ENCODE measurements around the gene MMP25. TPM values are rescaled to one million over a fixed set of nuclear protein-coding genes. Genes with fewer than 3 reads are reported as not detected.

MMP25 gene, protein sequence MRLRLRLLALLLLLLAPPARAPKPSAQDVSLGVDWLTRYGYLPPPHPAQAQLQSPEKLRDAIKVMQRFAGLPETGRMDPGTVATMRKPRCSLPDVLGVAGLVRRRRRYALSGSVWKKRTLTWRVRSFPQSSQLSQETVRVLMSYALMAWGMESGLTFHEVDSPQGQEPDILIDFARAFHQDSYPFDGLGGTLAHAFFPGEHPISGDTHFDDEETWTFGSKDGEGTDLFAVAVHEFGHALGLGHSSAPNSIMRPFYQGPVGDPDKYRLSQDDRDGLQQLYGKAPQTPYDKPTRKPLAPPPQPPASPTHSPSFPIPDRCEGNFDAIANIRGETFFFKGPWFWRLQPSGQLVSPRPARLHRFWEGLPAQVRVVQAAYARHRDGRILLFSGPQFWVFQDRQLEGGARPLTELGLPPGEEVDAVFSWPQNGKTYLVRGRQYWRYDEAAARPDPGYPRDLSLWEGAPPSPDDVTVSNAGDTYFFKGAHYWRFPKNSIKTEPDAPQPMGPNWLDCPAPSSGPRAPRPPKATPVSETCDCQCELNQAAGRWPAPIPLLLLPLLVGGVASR
- under 0.01 TPM in 1 of 2 replicates, not detected in the other for total RNA-seq

DNA sequence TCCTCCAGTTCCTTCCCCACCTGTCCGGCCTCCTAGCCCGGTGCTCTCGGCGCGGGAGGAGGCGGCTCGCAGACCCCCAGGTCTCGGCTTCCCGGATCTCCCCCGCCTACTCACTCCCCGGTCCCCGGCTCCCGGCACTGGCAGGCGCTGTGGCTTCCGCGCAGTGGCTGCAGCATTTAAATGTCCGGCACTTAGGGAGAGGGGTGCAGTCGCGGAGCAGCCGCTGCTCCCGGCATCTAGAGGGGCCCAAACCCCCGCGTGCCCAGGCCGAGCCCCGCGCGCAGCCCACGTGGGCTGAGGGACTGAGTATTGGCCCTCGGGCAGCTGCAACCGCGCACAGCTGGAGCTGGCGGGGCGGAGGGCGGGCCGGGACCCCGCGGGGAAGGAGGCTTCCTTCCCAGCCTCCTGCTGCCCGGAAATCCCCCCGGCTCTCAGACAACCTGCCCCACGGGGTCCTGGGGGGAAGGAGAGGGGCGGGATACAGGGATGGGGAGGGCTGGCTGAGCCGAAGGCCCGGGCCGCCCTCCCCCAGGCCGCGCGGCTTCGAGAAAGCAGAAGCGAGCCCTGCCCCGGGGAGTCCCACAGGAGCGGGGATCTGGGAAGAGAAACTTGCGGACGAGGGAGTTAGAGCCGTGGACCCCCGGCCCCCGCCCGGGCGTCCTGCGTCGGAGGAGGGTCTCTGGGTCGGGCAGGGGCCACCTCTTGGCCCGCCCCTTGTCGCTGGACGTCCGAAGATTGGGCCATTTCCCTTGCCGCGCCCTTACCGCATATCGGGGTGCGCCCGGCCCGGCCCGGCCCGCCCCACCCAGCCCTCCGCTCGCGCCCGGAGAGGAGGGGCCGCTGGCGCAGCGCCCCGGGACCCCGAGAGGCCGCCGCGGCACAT is at the start of gene MMP25:
TSS of gene MMP25 (plus strand) at position 804 of the 883 bp plus-strand sequence. CDS start 357 bp downstream, outside the sequence.
- Histone ChIP-seq H3K79me2 (ENCODE audit: insufficient read depth, low read length) (no peaks in the 10 kb centered on the region), H3K9me3 (ENCODE audit: low read depth, low read length) (no peaks in the 10 kb centered on the region), H3K27ac (ENCODE audit: low read depth, low read length) (no peak within 1 kb of the TSS), H3K27me3 (ENCODE audit: insufficient read depth, low read length) (peaks cover 67% of the 10 kb centered on the region), H3K4me2 (ENCODE audit: insufficient read depth, low read length) (peak within 1 kb of the TSS; percentile 71), H3K4me1 (ENCODE audit: insufficient read depth, low read length) (no peaks in the 10 kb centered on the region), H2AFZ (ENCODE audit: low read length) (no peak within 1 kb of the TSS), H3K4me3 (ENCODE audit: insufficient read depth, low read length) (peak within 1 kb of the TSS; percentile 51), H3K36me3 (ENCODE audit: insufficient read depth, low read length) (no peaks in the 10 kb centered on the region), H4K20me1 (ENCODE audit: insufficient read depth, low read length) (no peaks in the 10 kb centered on the region)
- TF ChIP-seq, protein P1, sequence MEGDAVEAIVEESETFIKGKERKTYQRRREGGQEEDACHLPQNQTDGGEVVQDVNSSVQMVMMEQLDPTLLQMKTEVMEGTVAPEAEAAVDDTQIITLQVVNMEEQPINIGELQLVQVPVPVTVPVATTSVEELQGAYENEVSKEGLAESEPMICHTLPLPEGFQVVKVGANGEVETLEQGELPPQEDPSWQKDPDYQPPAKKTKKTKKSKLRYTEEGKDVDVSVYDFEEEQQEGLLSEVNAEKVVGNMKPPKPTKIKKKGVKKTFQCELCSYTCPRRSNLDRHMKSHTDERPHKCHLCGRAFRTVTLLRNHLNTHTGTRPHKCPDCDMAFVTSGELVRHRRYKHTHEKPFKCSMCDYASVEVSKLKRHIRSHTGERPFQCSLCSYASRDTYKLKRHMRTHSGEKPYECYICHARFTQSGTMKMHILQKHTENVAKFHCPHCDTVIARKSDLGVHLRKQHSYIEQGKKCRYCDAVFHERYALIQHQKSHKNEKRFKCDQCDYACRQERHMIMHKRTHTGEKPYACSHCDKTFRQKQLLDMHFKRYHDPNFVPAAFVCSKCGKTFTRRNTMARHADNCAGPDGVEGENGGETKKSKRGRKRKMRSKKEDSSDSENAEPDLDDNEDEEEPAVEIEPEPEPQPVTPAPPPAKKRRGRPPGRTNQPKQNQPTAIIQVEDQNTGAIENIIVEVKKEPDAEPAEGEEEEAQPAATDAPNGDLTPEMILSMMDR (IDR thresholded peaks at IDR 0.05; ENCODE audit: extremely low read depth, low read depth, low read length), result no peak
- DNase-seq (ENCODE audit: insufficient read length, low spot score, missing footprints), result peak; percentile 87

DNA sequence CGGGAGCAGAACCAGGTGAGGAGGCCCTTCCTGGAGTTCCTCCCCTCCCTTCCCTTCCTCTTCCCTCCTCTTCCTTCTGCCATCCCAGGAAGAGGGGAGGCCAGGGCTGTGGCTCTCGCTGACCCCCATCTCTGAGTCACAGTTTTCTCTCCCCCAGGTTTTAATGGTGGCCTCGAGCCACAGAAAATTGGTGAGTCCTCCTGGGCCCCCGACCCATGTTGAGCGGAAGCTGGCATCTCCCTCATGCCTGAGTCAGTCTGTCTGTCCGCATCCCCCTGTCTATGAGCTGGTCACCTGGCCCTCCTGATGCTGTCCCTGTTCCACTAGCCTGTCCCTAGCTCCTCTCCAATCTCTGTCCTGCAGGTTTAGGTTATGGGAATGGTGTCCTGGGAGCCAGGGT is 46.4 kb upstream of the MMP25 start:
- no peak overlapping the region for H2AFZ ChIP-seq (ENCODE audit: low read length)
- no peaks in the 10 kb centered on the region for H3K79me2 ChIP-seq (ENCODE audit: insufficient read depth, low read length)
- no peaks in the 10 kb centered on the region for H3K4me1 ChIP-seq (ENCODE audit: insufficient read depth, low read length)
- no peaks in the 10 kb centered on the region for H3K36me3 ChIP-seq (ENCODE audit: insufficient read depth, low read length)
- no peak overlapping the region for H3K27ac ChIP-seq (ENCODE audit: low read depth, low read length)
- H3K4me2 ChIP-seq (ENCODE audit: insufficient read depth, low read length), result no peak overlapping the region
- no peaks in the 10 kb centered on the region for H3K9me3 ChIP-seq (ENCODE audit: low read depth, low read length)
- peaks cover 30% of the 10 kb centered on the region for H3K27me3 ChIP-seq (ENCODE audit: insufficient read depth, low read length)
- TF ChIP-seq, protein P1 (IDR thresholded peaks at IDR 0.05; ENCODE audit: extremely low read depth, low read depth, low read length), result no peak
- H3K4me3 ChIP-seq (ENCODE audit: insufficient read depth, low read length), result no peak overlapping the region
- no peaks in the 10 kb centered on the region for H4K20me1 ChIP-seq (ENCODE audit: insufficient read depth, low read length)
- DNase-seq (ENCODE audit: insufficient read length, low spot score, missing footprints), result peak; percentile 86

DNA sequence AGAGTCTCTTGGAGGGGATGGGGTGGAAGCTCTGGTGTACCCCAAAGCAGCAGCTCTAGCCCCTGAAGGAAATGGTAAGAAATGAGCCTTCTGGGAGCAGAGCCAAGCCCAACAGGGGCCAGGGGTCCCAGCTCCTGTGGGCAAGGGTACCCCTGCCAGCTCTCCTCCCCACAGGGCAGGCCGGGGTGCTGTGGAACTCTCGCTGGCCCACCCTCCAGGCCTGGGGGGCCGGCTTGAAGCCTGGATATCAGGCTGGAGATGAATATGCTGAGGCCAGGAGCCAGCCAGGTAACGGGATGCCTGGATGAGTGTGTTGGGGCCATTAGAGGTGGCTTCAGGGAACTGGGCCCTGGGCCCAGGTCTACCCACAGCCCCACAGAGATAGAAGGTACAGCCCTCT is 45.8 kb upstream of the MMP25 start:
- H2AFZ ChIP-seq (ENCODE audit: low read length), result no peak overlapping the region

More for the DNA sequence above, 45.8 kb upstream of the MMP25 start:
- H3K4me2 ChIP-seq (ENCODE audit: insufficient read depth, low read length), result no peak overlapping the region
- no peak overlapping the region for H3K27ac ChIP-seq (ENCODE audit: low read depth, low read length)
- H3K79me2 ChIP-seq (ENCODE audit: insufficient read depth, low read length), result no peaks in the 10 kb centered on the region
- no peaks in the 10 kb centered on the region for H4K20me1 ChIP-seq (ENCODE audit: insufficient read depth, low read length)
- TF ChIP-seq, protein P1 (IDR thresholded peaks at IDR 0.05; ENCODE audit: extremely low read depth, low read depth, low read length), result no peak
- peaks cover 33% of the 10 kb centered on the region for H3K27me3 ChIP-seq (ENCODE audit: insufficient read depth, low read length)
- H3K36me3 ChIP-seq (ENCODE audit: insufficient read depth, low read length), result no peaks in the 10 kb centered on the region
- H3K4me3 ChIP-seq (ENCODE audit: insufficient read depth, low read length), result no peak overlapping the region
- DNase-seq (ENCODE audit: insufficient read length, low spot score, missing footprints), result no peak
- no peaks in the 10 kb centered on the region for H3K4me1 ChIP-seq (ENCODE audit: insufficient read depth, low read length)
- no peaks in the 10 kb centered on the region for H3K9me3 ChIP-seq (ENCODE audit: low read depth, low read length)
